ENCODE results near the gene RUNX2. TPM values are rescaled to one million over a fixed set of nuclear protein-coding genes. Genes with fewer than 3 reads are reported as not detected.

Gene RUNX2
- total and polyA plus RNA-seq, 2 of the 8 experiments (the other 6 are each of a cell fraction or from before 2014, with no cell fraction given): 0.26 to 1.2 TPM

- H2AK5ac ChIP-seq (ENCODE audit: low read depth, low read length): no peak overlapping the region
- no peak for FAIRE-seq
- H3K79me2 ChIP-seq (ENCODE audit: control insufficient read depth in 1 of 2, insufficient read depth in 2 of 2, low read length in 2 of 2): no peaks in the 10 kb centered on the region
- no peak for TF ChIP-seq HDAC2 (IDR thresholded peaks at IDR 0.05; ENCODE audit: borderline replicate concordance in 1 of 2, low read depth in 2 of 2, low read length in 2 of 2)
- no peak for TF ChIP-seq CHD2 (IDR thresholded peaks at IDR 0.05; ENCODE audit: low read length)
- H3K4ac ChIP-seq (replicated peaks; ENCODE audit: insufficient read length, low read depth, low read length): no peak overlapping the region
- no peaks in the 10 kb centered on the region for H3K23me2 ChIP-seq (ENCODE audit: low read depth, low read length)
- no peak overlapping the region for H3K56ac ChIP-seq (replicated peaks; ENCODE audit: insufficient read length, low read depth, low read length)
- no peak overlapping the region for H2BK12ac ChIP-seq (ENCODE audit: low read depth, low read length)
- no peak overlapping the region for H3K4me3 ChIP-seq (ENCODE audit: extremely low read depth in 1 of 4, insufficient read depth in 2 of 4, low read depth in 3 of 4, low read length in 4 of 4)
- no peaks in the 10 kb centered on the region for H3K9me3 ChIP-seq (ENCODE audit: insufficient read depth in 2 of 2, low read depth in 1 of 2, low read length in 1 of 2)
- H3K18ac ChIP-seq (ENCODE audit: extremely low read depth, low read length): no peak overlapping the region
- H3K14ac ChIP-seq (ENCODE audit: insufficient read length): no peak overlapping the region
- no peak overlapping the region for H4K8ac ChIP-seq (ENCODE audit: extremely low read depth, insufficient read depth, low read length)
- H3K23ac ChIP-seq (ENCODE audit: insufficient read length): no peak overlapping the region
- no peak for DNase-seq (ENCODE audit: low read depth in 1 of 2, low spot score in 2 of 2)
- no peak overlapping the region for H2AFZ ChIP-seq (ENCODE audit: low read length)
- no peak overlapping the region for H3K27ac ChIP-seq (ENCODE audit: low read depth, low read length)
- H2BK5ac ChIP-seq (ENCODE audit: low read depth, low read length): no peak overlapping the region
- no peak overlapping the region for H3K4me2 ChIP-seq (ENCODE audit: insufficient read depth in 1 of 2, low read depth in 2 of 2, low read length in 2 of 2)
- no peaks in the 10 kb centered on the region for H3K4me1 ChIP-seq (replicated peaks in 1 of 4; ENCODE audit: control insufficient read depth in 3 of 4, insufficient read depth in 4 of 4, low read length in 3 of 4)
- no peaks in the 10 kb centered on the region for H3K79me1 ChIP-seq (ENCODE audit: low read depth, low read length)
- H4K5ac ChIP-seq (ENCODE audit: insufficient read length, low read depth, low read length): no peak overlapping the region
- POLR2A ChIA-PET (ENCODE audit: partially characterized antibody): no interaction called here
- CTCF ChIA-PET (ENCODE audit: partially characterized antibody): interaction anchor here (0.6 kb wide), 1 partner anchor 70 kb away, joined by 3 read pairs; no protein-coding TSS in a partner anchor
- H4K91ac ChIP-seq (replicated peaks; ENCODE audit: insufficient read length, low read length): no peak overlapping the region
- H3K27me3 ChIP-seq (replicated peaks in 1 of 4; ENCODE audit: control insufficient read depth in 3 of 4, extremely low read depth in 1 of 4, insufficient read depth in 3 of 4, low read length in 3 of 4): no peaks in the 10 kb centered on the region
- no peak overlapping the region for H3K9ac ChIP-seq (replicated peaks in 1 of 4; ENCODE audit: extremely low read depth in 1 of 4, low read depth in 3 of 4, low read length in 3 of 4)
- no peaks in the 10 kb centered on the region for H3K36me3 ChIP-seq (ENCODE audit: control insufficient read depth in 2 of 4, insufficient read depth in 4 of 4, low read length in 3 of 4)
- no peak overlapping the region for H2BK20ac ChIP-seq (ENCODE audit: low read length)
- H4K20me1 ChIP-seq (replicated peaks in 1 of 2; ENCODE audit: control insufficient read depth in 1 of 2, insufficient read depth in 2 of 2, low read length in 2 of 2): no peaks in the 10 kb centered on the region
- no peak overlapping the region for H2BK120ac ChIP-seq (replicated peaks; ENCODE audit: low read depth, low read length)
- no peak overlapping the region for H2BK15ac ChIP-seq (ENCODE audit: low read length)
These were observed 30.8 kb upstream of the RUNX2 start for GRCh38 chr6:45297320-45297719.

Measured in H1 (cell line).